OCI-LY1 (cell line): ENCODE results near the gene DCLRE1A.
"Not testable (repeated sequence)": the region's sequence is repeated elsewhere in the genome, so short reads cannot be mapped to it uniquely, and the experiment has no call there.

Source experiments
- EZH2 ChIP-seq: fragments of 200-600 bp; sonication (generic), shearing (Covaris generic); IDR thresholded peaks from 2 replicates; pipeline ENCODE4 v1.8.0; 2017; ENCODE audit warnings: borderline replicate concordance, mixed run types, mild to moderate bottlenecking, antibody characterized with exemption, low read length, moderate library complexity, mixed read lengths
- TF ChIP-seq, protein P1 (sequence below): fragments of 200-600 bp; sonication (generic), shearing (Covaris generic); IDR thresholded peaks from 2 replicates; pipeline ENCODE4 v1.5.1; 2017; ENCODE audit warnings: mild to moderate bottlenecking, antibody characterized with exemption, low read length, moderate library complexity, mixed read lengths

DNA sequence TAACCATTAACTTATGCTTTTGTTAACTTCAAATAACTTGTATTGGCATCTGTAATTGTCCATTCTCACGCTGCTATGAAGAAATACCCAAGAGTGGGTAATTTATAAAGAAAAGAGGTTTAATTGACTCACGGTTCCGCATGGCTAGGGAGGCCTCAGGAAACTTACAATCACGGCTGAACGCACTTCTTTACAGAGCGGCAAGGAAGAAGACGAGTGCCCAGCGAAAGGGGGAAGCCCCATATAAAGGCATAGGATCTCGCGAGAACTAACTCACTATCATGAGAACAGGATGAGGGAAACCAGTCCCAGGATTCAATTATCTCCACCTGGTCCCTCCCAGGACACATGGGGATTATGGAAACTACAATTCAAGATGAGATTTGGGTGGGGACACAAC, 25.3 kb downstream of the DCLRE1A start:
- TF ChIP-seq, protein P1, sequence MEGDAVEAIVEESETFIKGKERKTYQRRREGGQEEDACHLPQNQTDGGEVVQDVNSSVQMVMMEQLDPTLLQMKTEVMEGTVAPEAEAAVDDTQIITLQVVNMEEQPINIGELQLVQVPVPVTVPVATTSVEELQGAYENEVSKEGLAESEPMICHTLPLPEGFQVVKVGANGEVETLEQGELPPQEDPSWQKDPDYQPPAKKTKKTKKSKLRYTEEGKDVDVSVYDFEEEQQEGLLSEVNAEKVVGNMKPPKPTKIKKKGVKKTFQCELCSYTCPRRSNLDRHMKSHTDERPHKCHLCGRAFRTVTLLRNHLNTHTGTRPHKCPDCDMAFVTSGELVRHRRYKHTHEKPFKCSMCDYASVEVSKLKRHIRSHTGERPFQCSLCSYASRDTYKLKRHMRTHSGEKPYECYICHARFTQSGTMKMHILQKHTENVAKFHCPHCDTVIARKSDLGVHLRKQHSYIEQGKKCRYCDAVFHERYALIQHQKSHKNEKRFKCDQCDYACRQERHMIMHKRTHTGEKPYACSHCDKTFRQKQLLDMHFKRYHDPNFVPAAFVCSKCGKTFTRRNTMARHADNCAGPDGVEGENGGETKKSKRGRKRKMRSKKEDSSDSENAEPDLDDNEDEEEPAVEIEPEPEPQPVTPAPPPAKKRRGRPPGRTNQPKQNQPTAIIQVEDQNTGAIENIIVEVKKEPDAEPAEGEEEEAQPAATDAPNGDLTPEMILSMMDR = not testable (repeated sequence)
- TF ChIP-seq EZH2 = not testable (repeated sequence)
